ENCODE data around the gene ALDH3A1.

The ALDH3A1 gene

DNA sequence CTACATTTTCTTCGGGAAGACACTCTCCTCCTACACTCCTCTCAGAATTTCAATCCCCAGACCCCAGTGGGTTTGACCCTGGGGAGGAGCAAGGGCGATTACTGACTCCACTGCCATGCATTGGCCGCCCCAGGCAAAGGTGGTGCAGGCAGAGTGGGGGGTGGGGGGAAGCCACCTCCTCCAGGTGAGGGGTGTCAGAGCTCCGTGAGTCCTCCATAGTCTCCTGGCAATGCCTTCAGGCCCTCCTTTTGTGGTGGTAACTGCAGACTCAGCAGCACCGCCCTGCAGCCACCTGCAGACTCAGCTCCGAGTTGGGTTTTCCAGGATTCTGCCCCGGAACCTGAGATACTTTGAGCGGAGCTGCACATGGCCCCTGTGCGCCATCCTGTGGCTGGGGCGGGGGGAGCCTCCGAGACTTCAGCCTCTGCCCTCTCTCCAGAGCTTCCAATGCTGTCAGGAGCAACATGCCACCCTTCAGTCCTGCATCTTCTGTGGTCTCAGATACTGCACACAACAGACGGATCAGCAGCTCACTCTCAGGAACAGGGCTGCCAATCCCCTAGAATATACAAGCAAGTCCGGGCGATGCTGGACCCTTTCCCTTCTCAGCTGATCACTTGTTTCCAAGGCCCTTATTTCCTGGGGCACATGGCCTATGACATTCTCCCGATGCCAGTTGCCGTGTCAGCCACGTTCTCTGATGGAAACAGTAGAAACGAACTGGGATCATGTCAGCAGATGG, 29.3 kb downstream of the ALDH3A1 start:
- no peak for DNase-seq

DNA sequence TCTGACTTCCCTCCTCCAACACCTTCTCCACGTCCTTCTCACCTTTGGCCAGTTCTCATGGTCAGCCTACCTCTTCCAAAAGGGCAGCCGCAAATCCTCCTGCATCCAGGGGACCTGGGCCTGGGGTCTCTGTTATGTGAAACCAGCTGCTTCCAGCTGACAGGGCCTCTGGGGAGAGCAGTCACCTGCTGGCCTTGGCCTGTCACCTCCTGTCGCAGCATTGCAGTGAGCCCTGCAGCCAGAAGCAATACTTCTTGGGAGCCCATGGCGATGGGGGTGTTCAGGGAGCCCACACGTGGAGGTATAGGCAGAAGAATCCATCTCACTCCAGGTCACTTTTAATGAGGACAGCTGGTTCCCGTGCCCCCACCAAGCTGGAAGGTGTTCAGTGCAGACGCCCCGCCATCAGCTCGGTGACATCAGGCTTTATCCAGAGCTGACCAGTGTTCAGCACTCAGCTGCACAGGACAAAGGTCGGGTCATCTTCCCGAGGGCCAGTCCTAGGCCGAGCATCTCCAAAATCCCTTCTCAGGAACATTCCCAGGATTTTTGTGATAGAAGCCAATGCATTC, 30.0 kb downstream of the ALDH3A1 start:
- DNase-seq, result no peak

DNA sequence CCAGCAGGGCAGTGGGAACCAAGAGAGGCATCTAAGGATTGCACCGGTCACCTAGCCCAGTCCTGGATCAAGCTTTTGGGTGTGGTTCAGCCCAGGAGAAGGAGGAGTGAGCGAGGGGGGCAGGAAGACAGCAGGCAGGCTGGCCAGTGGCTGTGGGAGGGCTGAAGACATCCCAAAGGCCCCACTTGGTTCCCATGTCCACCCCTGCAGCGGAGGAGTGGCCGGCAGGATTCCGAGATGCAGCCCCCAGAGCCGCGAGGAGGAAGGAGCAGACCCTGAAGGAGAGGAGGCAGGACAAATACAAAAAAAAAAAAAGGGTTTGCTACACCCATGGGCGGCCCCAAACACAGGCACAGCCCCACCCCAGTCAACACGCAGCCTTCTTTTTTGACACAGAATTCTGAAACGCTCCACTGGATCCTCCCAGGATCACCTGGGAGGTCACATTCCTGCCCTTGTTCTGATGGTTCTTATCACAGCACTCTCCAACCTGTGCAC, 30.6 kb downstream of the ALDH3A1 start:
- no peak for DNase-seq

DNA sequence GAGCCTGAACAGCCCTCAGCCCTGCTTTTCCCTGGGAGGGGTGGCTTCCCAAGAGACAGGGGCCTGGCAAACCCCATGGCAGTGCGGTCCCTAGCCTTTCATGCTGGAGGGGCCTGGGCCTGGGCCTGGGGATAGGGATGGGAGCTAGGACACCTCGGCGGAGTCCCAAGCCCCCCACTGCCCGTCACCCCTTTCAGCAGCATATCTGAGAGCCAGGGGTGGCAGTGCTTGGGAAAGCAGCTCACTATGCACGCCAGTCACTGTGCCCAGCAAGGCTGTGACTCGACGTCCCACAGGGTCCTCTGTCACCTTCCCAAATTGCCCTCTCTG, 31.1 kb downstream of the ALDH3A1 start:
- no peak for DNase-seq

DNA sequence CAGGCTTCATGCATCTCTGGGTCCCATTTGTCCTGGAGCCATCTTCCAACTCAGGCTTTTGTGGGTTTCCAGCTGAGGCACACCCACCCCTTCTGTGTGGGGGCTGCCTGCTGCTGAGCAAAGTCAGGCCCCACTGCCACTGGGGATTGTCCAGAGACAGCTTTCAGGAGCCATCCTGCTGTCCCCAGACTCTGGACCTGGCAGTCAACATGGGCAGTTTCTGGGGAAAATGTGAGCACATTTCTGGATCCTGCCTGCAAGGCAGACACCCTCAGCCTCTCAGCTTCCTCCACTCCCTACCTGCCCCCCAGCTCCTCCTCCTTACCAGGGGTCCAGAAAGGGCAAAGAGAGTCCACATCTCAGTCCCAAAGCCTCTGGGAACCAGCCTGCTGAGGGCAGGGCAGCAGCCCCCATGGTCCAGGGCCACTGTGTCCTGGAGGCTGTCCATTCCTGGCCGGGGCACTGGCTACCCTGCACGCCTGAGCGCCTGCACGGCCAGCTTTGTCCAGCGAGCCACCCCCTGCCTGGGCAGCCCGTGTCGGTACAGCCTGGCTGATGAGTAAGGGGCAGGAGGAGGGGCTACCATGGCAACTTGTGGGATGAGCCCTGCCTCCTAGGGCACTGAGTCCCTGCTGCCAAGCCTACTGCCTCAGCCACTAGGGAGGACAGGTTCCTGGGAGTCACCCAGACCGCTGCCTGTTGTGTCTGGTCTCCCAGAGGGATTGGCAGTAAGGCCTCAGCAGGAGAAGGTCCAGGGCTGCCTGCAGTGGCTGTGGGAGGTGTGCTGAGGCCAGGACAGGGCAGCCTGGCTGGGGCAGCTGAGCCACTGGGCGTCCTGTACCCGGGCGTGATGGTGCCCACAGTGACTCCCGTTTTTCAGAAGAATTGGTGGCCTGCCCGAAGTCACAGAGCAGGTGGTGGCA, 31.7 kb downstream of the ALDH3A1 start, which contains the start of gene SLC47A2:
Gene SLC47A2, minus strand, starts transcription at position 477 of the 923 bp plus-strand sequence. Its CDS starts 29 bp downstream, at position 448.
- no peak for DNase-seq

DNA sequence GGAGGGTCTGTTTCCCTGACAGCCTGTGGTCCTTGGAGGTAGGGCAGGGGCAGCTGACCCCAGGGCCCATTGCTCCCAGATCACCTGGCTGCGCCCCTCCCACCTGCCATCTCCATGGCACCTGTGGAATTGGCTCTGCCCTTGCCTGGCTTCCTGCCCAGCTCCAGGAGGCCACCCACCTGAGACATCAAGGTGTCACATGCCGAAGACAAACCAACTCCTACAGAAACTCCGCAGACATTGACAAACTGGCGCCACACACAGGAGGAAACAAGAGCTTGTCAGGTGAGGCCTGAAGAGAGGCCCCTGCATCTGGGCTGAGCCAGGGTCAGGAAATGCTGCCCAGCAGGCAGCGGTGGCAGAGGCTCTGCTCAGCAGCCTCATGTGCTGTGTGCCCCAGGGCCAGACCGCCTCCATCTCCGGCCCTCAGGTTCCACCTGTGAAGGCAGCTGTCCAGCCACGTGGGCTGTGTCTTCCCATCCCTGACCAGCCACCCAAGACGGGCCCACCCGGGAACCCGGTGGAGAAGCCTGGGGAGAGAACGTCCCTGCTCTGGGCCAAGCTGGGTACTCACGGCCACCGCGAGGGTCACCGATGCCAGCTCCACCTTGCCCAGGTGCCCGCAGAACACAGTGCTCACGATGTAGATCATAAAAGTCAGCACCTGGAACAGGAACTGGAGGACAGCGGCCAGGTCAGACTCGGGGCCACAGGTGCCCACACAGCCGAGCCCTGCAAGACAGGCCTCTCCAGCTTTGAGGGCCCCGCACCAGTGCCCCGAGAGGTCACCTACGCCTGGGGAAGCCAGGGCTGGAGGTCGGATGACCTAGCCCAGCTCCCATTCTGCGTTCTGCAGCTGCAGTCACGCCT, 33.3 kb downstream of the ALDH3A1 start:
- DNase-seq, result no peak

DNA sequence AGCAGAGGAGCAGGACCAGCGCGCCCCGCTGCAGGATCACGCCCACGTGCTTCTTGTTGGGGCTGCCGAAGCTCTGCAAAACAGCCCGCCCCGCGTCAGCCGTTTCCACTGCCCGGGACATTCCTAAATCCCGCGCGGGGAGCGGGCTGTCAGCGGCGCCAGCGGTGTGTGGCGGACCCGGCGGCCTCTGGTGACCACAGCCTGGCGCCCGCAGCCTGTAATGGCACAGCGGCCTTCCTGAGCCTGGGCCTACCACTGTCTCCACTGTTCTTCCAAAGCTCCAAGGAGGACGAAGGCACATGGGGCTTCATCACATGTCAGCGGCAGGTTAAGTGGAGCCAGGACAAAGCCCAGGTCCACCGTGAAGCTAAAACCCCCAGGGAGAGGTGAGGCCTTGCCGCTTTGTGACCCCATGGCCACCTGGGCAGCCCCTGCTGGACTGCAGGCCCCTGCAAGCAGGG, 34.2 kb downstream of the ALDH3A1 start:
- DNase-seq, result no peak

DNA sequence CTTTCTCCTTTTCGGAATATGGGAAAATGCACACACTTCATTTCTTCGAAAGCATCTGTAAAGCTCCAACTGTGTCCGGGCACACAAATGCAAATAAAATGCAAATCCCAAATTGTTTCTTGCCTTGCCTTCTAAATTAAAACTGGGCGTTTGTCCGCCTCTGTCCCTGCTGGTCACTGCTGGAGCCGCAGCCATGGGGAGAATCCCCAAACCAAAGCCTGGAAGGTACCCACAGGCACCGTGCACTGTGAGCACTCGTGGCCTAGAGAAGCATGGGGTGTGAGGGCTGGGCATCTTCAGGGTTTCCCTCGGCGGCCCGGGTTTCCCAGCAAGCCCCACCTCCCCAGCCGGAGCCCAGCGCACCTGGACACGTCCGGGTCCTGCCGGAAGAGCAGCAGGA, 34.6 kb downstream of the ALDH3A1 start:
- DNase-seq, result no peak

DNA sequence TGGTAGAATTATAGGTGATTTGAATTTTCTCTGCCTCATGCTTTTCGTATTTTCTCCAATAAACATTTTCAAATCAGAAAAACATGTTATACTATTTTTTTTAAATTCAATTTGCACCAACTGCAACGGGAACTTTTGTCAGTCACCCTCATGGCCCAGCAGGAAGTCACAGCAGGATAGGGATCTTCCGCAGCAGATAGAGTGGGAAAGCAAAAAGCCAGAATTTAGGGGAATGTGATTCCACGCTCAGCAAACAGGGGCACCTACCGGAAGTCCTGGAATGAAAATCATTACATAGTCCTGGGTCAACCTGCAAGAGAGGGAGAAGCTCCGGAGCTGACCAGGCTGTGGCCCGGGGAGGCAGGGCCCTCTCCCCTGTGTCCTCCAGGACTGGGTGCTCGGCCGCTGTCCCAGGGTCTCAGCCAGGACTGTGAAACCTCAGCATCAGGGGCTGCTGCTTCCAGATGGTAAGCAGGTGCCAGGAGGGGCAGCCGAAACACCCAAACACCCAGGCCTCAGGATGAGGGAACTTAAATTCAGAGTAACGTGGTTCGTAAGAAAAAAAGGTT, 35.6 kb downstream of the ALDH3A1 start:
- no peak for DNase-seq

DNA sequence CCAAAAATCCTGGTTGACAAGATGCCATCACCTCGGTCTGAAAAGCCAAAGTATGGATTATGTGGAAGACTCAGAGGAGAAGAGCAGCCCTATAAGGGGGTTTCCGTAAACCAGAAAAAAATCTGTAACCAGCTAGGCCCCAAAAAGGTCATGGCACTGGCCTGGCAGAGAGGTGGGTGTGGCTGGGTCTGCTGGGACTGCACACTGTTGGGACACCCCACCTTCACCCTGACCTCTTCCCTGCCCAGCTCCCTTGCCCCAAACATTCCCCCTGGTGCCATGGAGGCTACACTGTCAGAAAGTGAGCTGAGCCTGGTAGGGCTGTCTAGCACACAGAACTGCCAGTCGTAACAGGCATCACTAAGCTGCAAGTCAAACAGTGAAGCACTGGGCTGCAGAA, 38.3 kb downstream of the ALDH3A1 start:
- no peak for DNase-seq

DNA sequence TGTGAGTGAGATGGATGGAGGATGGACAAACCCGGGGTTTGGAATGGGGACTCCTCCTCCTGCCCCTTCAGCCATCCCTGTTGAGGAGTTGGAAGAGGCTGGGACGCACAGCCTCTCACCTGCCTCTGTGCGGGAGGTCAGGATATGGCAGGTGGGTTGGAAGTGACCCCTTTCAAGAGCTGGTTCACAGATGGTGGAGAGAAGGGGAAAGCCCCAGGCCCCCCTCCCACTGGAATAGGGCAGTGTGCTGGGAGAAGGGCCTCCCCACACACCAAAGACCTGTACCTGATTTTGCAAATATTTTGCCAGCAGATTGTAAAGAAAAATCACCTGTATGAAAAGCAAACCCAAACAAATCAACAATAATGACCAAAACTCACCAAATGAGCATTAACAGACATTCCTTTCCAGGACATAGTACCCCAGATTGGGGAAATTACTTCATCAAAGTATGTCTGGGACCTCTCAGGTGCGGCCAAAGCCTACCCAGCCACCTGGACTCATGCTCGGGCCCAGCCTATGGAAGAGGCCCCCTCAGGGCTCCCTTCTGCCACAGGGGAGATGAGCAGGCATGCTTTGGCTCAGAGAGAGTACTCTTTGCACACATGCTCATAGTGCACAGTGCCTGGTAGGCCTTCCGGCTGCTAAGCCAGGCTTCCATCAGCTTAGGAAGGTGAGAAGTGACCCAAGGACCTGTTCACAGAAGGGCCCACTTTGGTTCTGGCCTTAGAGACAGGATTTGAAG, 39.5 kb downstream of the ALDH3A1 start:
- no peak for DNase-seq

DNA sequence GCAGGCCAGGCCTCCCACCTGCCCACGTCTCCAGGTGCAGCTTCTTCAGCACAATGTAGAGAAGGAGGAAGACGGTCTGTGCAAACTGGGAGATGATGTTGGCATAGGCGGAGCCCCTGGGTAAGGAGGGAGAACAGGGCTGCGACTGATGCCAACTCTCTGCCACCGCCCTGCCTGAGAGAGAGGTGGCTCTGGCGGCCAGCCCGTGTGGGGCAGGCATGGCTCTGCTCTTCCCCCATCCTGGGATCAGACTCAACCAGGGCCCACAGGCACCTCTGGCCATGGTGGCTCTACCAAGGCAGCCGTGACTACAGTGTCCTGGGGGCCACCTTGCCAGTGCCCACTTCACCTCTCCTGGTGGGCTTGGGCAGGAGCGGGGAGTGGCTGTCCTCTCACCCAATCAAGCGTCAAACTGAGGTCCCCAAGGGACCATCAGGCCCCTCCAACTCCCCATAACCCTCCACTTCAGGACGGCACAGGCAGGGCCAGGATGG, 40.3 kb downstream of the ALDH3A1 start:
- DNase-seq, result no peak

DNA sequence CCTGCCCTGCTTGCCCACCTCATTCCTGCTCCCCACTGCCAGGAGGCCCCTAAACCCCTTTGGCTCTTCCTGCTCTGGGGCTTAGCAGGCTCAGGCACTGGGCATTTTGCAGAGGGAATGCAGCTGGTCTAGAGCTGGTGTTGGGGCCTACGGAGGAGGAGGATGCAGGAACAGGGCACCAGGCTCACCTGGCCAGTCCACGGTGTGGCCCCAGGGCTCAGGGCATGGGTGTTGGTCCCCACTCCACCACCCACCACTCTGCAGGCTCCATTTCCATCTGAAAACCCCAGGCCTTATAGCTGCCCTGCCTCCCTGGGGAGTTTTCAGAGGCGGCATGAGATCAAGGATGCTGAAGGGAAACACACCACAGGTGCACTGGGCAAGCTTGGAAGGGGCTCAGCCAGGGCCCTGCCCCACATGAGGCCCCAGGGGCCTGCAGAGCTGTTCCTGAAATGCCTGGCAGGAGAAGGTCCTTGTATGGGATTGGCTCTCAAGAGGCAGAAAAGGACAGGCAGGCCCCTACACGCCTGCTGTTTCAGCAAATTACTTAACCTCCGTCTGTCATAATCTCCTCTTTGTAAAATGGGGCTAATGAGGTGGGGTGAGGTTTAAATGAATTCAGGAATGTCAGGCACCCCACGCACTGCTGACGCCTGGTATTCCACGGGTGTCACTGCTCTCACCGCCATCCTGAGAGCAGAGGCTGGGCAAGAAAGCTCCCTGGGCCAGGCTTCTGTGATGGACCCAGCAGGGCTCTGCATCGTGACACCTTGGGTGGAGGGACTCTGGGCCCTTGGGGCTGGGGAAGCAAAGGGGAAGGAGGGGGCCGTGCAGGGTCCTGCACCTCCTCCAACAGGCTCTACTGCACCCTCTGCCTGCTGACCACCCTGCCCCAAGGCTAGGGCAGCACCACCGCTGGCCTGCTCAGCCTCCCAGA, 41.0 kb downstream of the ALDH3A1 start:
- no peak for DNase-seq

DNA sequence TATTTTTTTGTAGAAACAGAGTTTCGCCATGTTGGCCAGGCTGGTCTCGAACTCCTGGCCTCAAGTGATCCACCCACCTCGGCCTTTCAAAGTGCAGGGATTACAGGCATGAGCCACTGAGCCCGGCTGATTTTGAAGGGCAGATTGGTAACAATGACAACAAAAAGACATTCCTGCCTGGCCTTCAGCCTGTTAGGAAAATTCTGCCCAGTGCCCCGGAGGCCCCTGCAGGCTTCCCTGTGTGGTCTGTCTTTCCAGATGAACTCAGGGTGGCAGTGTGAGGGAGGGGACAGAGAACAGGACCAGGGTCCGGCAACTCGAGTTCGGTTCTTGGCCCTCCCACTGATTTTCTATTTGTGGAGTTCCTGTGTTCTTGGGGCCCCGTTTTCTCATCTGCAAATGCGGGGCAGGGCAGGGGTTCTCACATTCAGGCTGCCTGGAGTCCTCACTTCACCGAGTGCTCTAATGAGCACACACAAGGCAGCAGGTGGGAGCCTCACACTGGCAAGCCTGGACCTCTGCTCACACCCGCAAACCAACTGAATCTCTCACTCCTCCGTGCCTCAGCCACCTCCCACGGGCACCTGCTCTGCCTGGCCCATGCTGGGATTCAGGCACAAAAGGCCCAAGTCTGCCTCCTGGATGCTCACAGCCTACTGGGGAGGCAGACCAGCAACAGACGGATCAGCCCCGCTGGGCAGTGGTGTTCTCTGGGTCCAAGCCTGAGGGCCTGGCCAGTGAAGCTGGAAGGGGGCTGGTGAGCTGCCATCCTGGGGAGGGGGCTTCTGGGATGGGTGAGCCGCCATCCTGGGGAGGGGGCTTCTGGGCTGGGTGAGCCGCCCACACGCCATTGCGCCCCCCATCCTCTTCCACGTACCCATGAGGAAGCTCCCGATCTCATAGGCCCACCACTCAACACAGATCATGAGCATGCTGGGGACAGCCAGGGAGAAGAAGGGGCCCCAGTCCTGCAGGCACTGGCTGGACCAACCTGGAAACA, 42.0 kb downstream of the ALDH3A1 start:
- no peak for DNase-seq

DNA sequence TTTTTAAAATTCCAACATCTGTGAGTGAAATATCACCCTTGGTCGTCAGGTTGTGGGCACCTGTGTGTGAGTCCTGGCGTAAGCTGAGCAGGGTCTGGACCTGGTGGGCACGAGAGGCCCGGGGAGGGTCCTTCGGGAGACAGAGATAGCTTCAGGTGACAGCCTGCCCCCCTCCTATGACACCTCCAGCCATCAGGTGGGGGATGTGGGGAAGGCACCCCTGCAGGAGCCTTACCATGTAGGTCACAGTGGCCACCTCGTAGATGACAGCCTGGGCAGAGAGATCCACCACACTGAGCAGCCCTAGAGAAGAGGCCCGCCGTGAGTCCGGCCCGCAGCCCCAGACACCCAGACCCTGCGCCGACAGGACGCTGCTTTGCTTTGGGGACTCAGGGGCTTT, 42.9 kb downstream of the ALDH3A1 start:
- no peak for DNase-seq

DNA sequence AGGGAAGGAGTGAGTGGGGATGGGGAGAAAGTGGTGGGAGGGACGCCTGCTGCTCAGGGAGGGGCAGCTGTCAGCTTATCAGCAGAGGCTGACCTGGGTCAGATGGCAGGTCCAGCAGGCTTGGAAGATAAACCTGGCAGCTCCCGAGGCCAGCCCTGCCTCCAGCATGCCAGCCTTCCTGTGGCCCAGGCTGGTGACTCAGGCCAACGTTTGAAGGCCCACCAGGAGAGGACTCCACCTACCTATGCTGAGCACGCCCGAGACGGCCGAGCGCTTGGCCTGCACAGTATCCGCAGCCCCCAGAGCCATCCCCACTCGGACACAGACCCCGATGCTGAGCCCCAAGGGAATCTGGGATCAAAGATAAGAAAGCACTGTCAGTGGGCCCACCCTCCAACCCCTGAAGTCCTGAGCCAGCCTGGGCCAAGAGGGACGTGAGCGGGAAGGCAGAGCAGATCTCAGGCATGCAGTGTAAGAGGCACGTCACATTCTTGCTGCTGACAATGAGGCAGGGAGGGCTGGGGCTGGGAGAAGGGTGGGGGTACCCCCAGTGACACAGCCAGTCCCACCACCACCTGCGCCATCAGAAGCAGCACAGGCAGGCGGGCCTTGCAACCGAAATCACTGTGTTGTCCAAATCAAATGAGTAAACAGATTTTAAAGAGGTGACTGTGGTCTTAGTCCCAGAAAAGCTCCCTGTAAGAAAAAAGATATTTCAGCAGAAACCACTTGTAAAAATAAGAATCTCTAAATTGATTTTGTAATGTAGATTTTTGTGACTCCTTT, 44.1 kb downstream of the ALDH3A1 start:
- no peak for DNase-seq

DNA sequence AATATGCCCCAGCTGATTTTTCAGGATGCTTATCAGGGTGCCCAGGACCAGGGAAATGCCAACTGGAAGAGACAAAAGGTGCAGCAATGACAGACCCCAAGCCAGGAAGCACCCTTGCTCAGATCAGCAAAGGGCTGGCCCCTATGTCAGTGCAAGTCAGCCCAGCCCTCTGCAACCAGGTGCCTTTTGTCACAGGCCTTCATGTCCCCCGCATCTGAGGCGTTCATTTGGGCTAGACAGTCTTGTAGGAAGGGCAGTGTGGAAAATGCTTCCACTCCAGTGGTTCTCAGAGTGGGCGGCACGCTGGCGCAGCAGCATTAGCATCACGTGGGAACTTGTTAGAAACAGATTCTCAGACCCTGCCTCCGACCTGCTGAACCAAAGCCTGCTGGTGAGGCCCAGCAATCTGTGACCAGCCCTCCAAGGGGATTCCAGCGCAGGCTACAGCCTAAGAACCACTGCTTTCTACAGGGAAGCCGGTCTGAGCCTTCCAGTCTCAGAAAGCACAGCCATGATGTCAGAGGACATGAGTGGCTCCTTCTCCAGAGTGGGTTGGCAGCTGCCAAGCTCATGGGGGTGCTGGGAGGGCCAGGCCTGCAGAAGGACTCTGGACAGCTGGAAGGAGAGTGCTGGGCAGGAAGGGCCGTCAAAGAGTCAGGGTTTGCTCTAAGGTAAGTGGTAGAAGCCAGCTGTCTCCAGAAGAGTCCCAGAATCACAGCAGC, 44.8 kb downstream of the ALDH3A1 start:
- DNase-seq, result no peak
